Panc1 (cell line): ENCODE data around the gene OR8D2. TPM values are rescaled to one million over a fixed set of nuclear protein-coding genes. Genes with fewer than 3 reads are reported as not detected.

Source experiments
- ATAC-seq: fragments of 200-7000 bp; cut with Tn5 transposase; 2 replicates; pipeline ENCODE4 v1.9.1; 2020; ENCODE audit warnings: mild to moderate bottlenecking, moderate library complexity
- BruUV-seq: library from RNA; stranded (reverse); fragments of 400-500 nt; replicated peaks from 2 replicates; lab custom pipeline; 2021; lab: Mats Ljungman, UMichigan
- CTCF ChIA-PET: fragments of 300-600 bp; sonication (Branson Sonifier 250); formaldehyde crosslinking; loops from one replicate; lab custom pipeline; 2022; ENCODE audit warnings: antibody characterized with exemption; lab: Charles Lee
- POLR2A ChIA-PET: fragments of 300-600 bp; sonication (Branson Sonifier 250); formaldehyde crosslinking; loops from one replicate; lab custom pipeline; 2022; ENCODE audit warnings: antibody characterized with exemption; lab: Charles Lee
- DNase-seq: peaks from one replicate; pipeline ENCODE4 v3.0.0-alpha.2; 2010; ENCODE audit warnings: low read depth, low spot score
- H3K27ac ChIP-seq: 2 replicates; pipeline ENCODE4 v1.5.1; 2011; ENCODE audit warnings: mild to moderate bottlenecking, low read length, inconsistent platforms
- H3K27me3 ChIP-seq: fragments of 200-500 bp; sonication (Bioruptor generic); 2 replicates; pipeline ENCODE4 v1.6.0; 2014; ENCODE audit warnings: low read length, inconsistent platforms; ENCODE audit not compliant: control insufficient read depth, insufficient read depth
- H3K36me3 ChIP-seq: fragments of 200-500 bp; sonication (Bioruptor generic); 2 replicates; pipeline ENCODE4 v1.5.1; 2014; ENCODE audit warnings: inconsistent platforms, mild to moderate bottlenecking, low read length, moderate library complexity; ENCODE audit not compliant: control insufficient read depth, insufficient read depth
- H3K4me1 ChIP-seq: 2 replicates; pipeline ENCODE4 v1.5.1; 2011; ENCODE audit warnings: inconsistent platforms, mild to moderate bottlenecking, low read length, moderate library complexity; ENCODE audit not compliant: control insufficient read depth, insufficient read depth
- H3K4me3 ChIP-seq, 2 experiments: 2 replicates each; pipeline ENCODE4 v1.5.1; 2011 to 2012; ENCODE audit warnings: low read depth in 2 of 2, low read length in 2 of 2, mild to moderate bottlenecking in 2 of 2, inconsistent platforms in 1 of 2, moderate library complexity in 1 of 2
- H3K9me3 ChIP-seq: fragments of 200-500 bp; sonication (Bioruptor generic); 2 replicates; pipeline ENCODE4 v1.5.1; 2014; ENCODE audit warnings: low read depth, mild to moderate bottlenecking, inconsistent platforms, low read length, moderate library complexity; ENCODE audit not compliant: control insufficient read depth, insufficient read depth
- POLR2AphosphoS5 ChIP-seq: IDR thresholded peaks from 2 replicates; pipeline ENCODE4 v1.6.1; 2012; ENCODE audit warnings: mild to moderate bottlenecking, low read depth, low read length, moderate library complexity
- SIN3A ChIP-seq: IDR thresholded peaks from 2 replicates; pipeline ENCODE4 v1.6.1; 2012; ENCODE audit warnings: low read depth, mild to moderate bottlenecking, low read length, moderate library complexity, borderline replicate concordance; ENCODE audit not compliant: insufficient read depth
- TCF7L2 ChIP-seq: IDR thresholded peaks from 2 replicates; pipeline ENCODE4 v1.6.1; 2011; ENCODE audit warnings: mild to moderate bottlenecking, low read depth, low read length, inconsistent platforms
- in situ Hi-C: cut with HindIII; loops from 2 replicates; pipeline ENCODE4 v1.10.0; 2016; ENCODE audit warnings: low sequenced_read_pairs, low pct_unique_long_range_greater_than_20kb
- intact Hi-C: fragments of 100-400 bp; cut with micrococcal nuclease; formaldehyde crosslinking; loops from one replicate; pipeline ENCODE4 v1.10.0; 2022; ENCODE audit not compliant: unreplicated experiment
- total RNA-seq: library from RNA; stranded (reverse); gene quantifications from one replicate; pipeline ENCODE4 v1.2.1, GENCODE V29; 2021; ENCODE audit not compliant: unreplicated experiment
- TF ChIP-seq, protein P1 (sequence below), 2 experiments: IDR thresholded peaks; 2 replicates each; pipeline ENCODE4 v1.6.1; 2011 to 2012; ENCODE audit warnings: low read depth in 2 of 2, control low read depth in 1 of 2, low read length in 1 of 2, mild to moderate bottlenecking in 1 of 2, moderate library complexity in 1 of 2; ENCODE audit not compliant: insufficient read depth in 1 of 2
- TF ChIP-seq, protein P2 (sequence below): fragments of 450-650 bp; IDR thresholded peaks from 2 replicates; pipeline ENCODE4 v1.5.1; 2017; ENCODE audit warnings: mild to moderate bottlenecking

The OR8D2 gene
- total RNA-seq, 1 experiment from 2014 or later = not detected

DNA sequence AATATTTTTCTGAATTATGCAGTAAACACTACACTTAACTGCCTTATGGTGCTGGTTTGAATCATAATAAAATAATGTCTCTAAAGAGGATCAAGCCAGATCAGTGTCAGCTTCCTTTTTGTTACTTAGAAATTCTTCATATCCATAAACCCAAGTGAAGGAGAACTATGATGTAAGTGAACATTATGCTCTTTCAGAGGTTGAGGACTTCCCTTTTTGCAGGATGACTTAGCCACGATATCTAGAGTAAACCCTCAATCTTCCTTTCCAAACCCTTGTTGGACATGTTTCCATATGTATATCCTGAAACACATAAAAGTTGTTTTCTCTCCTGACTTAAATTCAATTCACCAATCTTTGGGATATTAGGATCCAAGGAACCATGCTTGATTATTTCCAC is 25.3 kb downstream of the OR8D2 start:
- ATAC-seq (no peak), DNase-seq (no peak)
- intact Hi-C loops = no loop called here
- ChIA-PET CTCF (no interaction called here), POLR2A (no interaction called here)
- Histone ChIP-seq H3K36me3 (no peaks in the 10 kb centered on the region), H3K9me3 (no peaks in the 10 kb centered on the region), H3K4me3 (no peak overlapping the region), H3K4me1 (no peaks in the 10 kb centered on the region), H3K27me3 (no peaks in the 10 kb centered on the region), H3K27ac (no peak overlapping the region)
- BruUV-seq = no TSS peak
- in situ Hi-C loops = no loop called here
- no peak for TF ChIP-seq TCF7L2
- TF ChIP-seq, protein P1, sequence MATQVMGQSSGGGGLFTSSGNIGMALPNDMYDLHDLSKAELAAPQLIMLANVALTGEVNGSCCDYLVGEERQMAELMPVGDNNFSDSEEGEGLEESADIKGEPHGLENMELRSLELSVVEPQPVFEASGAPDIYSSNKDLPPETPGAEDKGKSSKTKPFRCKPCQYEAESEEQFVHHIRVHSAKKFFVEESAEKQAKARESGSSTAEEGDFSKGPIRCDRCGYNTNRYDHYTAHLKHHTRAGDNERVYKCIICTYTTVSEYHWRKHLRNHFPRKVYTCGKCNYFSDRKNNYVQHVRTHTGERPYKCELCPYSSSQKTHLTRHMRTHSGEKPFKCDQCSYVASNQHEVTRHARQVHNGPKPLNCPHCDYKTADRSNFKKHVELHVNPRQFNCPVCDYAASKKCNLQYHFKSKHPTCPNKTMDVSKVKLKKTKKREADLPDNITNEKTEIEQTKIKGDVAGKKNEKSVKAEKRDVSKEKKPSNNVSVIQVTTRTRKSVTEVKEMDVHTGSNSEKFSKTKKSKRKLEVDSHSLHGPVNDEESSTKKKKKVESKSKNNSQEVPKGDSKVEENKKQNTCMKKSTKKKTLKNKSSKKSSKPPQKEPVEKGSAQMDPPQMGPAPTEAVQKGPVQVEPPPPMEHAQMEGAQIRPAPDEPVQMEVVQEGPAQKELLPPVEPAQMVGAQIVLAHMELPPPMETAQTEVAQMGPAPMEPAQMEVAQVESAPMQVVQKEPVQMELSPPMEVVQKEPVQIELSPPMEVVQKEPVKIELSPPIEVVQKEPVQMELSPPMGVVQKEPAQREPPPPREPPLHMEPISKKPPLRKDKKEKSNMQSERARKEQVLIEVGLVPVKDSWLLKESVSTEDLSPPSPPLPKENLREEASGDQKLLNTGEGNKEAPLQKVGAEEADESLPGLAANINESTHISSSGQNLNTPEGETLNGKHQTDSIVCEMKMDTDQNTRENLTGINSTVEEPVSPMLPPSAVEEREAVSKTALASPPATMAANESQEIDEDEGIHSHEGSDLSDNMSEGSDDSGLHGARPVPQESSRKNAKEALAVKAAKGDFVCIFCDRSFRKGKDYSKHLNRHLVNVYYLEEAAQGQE (IDR thresholded peaks at IDR 0.05; ENCODE audit: insufficient read depth in 1 of 2, low read depth in 2 of 2, low read length in 1 of 2) = no peak

DNA sequence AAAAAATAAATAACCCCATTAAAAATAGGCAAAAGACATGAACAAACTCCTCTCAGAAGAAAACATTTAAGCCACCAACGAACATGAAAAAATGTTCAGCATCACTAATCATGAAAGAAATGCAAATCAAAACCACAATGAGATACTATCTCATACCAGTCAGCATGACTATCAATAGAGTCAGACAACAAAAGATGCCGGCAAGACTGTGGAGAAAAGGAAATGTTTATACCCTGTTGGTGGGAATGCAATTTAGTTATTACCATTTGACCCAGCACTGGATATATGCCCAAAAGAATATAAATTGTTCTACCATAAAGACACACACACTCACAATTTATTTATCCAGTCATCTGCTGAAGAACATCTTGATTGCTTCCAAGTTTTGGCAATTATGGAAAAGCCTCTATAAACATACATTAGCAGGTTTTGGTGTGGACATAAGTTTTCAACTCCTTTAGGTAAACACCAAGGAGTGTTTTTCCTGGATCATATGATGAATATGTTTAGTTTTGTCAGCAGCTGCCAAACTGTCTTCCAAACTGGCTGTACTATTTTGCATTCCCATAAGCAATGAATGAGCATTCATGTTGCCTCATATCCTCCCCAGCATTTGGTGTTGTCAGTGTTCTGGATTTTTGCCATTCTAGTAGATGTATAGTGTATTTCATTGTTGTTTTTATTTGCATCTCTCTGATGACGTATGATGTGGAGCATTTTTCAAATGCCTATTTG is 34.2 kb downstream of the OR8D2 start:
- H3K9me3 ChIP-seq = no peaks in the 10 kb centered on the region
- in situ Hi-C loops (no loop called here), intact Hi-C loops (no loop called here)
- no peaks in the 10 kb centered on the region for H3K27me3 ChIP-seq
- no peaks in the 10 kb centered on the region for H3K4me1 ChIP-seq
- ATAC-seq (no peak), DNase-seq (no peak)
- CTCF ChIA-PET = no interaction called here
- H3K4me3 ChIP-seq = no peak overlapping the region
- TF ChIP-seq, protein P1 (IDR thresholded peaks at IDR 0.05; ENCODE audit: insufficient read depth in 1 of 2, low read depth in 2 of 2, low read length in 1 of 2) = no peak
- TF ChIP-seq, protein P2, sequence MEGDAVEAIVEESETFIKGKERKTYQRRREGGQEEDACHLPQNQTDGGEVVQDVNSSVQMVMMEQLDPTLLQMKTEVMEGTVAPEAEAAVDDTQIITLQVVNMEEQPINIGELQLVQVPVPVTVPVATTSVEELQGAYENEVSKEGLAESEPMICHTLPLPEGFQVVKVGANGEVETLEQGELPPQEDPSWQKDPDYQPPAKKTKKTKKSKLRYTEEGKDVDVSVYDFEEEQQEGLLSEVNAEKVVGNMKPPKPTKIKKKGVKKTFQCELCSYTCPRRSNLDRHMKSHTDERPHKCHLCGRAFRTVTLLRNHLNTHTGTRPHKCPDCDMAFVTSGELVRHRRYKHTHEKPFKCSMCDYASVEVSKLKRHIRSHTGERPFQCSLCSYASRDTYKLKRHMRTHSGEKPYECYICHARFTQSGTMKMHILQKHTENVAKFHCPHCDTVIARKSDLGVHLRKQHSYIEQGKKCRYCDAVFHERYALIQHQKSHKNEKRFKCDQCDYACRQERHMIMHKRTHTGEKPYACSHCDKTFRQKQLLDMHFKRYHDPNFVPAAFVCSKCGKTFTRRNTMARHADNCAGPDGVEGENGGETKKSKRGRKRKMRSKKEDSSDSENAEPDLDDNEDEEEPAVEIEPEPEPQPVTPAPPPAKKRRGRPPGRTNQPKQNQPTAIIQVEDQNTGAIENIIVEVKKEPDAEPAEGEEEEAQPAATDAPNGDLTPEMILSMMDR = no peak
- no peak for TF ChIP-seq POLR2AphosphoS5
- no peak for TF ChIP-seq SIN3A
- no peak for TF ChIP-seq TCF7L2
- no peaks in the 10 kb centered on the region for H3K36me3 ChIP-seq
- no peak overlapping the region for H3K27ac ChIP-seq
- POLR2A ChIA-PET = no interaction called here
- no TSS peak for BruUV-seq
